Measurements from ENCODE around the gene B4GALT2.

The B4GALT2 gene

DNA sequence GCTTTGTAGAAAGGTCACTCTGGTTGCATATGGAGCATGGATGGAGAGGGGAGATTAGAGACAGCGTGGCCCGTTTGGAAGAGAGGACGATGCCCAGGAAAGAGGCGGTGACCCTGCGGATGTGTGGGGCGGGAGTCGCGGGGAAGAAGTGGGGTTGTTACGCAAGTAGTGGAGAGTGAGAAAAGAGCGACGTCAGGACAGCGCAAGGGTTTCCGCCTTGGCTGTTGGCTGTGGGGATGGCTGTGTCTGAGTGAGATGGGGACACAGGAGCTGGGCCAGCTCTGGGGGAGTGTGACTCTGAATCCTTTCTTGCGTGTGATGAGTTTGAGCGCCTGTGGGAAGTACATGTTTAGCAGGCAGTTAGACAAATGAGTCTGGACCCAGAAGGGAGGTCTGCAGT is 3.8 kb downstream of the B4GALT2 start:
- peaks cover 80% of the 10 kb centered on the region for H3K36me3 ChIP-seq (ENCODE audit: insufficient read depth, insufficient read length, low read length)
- no peak for TF ChIP-seq SUZ12 (IDR thresholded peaks at IDR 0.05; ENCODE audit: extremely low read depth, insufficient read depth, insufficient read length)
- TF ChIP-seq YY1 (IDR thresholded peaks at IDR 0.05; ENCODE audit: insufficient read depth, insufficient read length): no peak
- no peak for TF ChIP-seq ZNF274 (IDR thresholded peaks at IDR 0.05; ENCODE audit: low read depth, low read length)

GRCh38 chr1:43983253-43983899 is 4.4 kb downstream of the B4GALT2 start:
- H3K36me3 ChIP-seq (ENCODE audit: insufficient read depth, insufficient read length, low read length): peaks cover 77% of the 10 kb centered on the region

More for the DNA sequence above, 3.8 kb downstream of the B4GALT2 start:
- Histone ChIP-seq H3K4me1 (ENCODE audit: insufficient read depth, insufficient read length) (peaks cover 23% of the 10 kb centered on the region), H3K27me3 (ENCODE audit: insufficient read depth, insufficient read length) (no peaks in the 10 kb centered on the region), H3K4me3 (ENCODE audit: insufficient read length, low read depth) (no peak overlapping the region), H3K9ac (ENCODE audit: insufficient read length, low read depth) (no peak overlapping the region), H3K9me3 (ENCODE audit: insufficient read depth, low read length) (no peaks in the 10 kb centered on the region)
- no peak for DNase-seq (ENCODE audit: low read depth, low spot score)

DNA sequence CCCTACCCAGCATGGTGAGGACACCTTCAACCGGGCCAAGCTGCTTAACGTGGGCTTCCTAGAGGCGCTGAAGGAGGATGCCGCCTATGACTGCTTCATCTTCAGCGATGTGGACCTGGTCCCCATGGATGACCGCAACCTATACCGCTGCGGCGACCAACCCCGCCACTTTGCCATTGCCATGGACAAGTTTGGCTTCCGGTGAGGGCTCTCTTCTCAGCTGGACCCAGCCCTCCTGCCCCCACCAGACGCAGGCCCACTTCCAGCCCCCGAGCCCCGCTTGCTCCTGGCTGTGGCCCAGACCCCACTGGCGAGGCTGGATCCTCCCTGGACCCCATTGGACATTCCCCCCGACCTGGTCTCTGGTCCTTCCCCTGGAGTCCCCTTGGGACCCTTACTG is 5.8 kb downstream of the B4GALT2 start:
- Histone ChIP-seq H3K4me3 (ENCODE audit: insufficient read length, low read depth) (no peak overlapping the region), H3K27me3 (ENCODE audit: insufficient read depth, insufficient read length) (no peaks in the 10 kb centered on the region), H3K9ac (ENCODE audit: insufficient read length, low read depth) (no peak overlapping the region), H3K36me3 (ENCODE audit: insufficient read depth, insufficient read length, low read length) (peaks cover 76% of the 10 kb centered on the region), H3K4me1 (ENCODE audit: insufficient read depth, insufficient read length) (peaks cover 15% of the 10 kb centered on the region), H3K9me3 (ENCODE audit: insufficient read depth, low read length) (no peaks in the 10 kb centered on the region)
- no peak for DNase-seq (ENCODE audit: low read depth, low spot score)
- no peak for TF ChIP-seq YY1 (IDR thresholded peaks at IDR 0.05; ENCODE audit: insufficient read depth, insufficient read length)
- TF ChIP-seq SUZ12 (IDR thresholded peaks at IDR 0.05; ENCODE audit: extremely low read depth, insufficient read depth, insufficient read length): no peak
- TF ChIP-seq ZNF274 (IDR thresholded peaks at IDR 0.05; ENCODE audit: low read depth, low read length): no peak

More at GRCh38 chr1:43983253-43983899, 4.4 kb downstream of the B4GALT2 start:
- TF ChIP-seq ZNF274 (IDR thresholded peaks at IDR 0.05; ENCODE audit: low read depth, low read length) (no peak), YY1 (IDR thresholded peaks at IDR 0.05; ENCODE audit: insufficient read depth, insufficient read length) (no peak), SUZ12 (IDR thresholded peaks at IDR 0.05; ENCODE audit: extremely low read depth, insufficient read depth, insufficient read length) (no peak)
- no peak overlapping the region for H3K4me3 ChIP-seq (ENCODE audit: insufficient read length, low read depth)
- H3K9me3 ChIP-seq (ENCODE audit: insufficient read depth, low read length): no peaks in the 10 kb centered on the region
- no peak overlapping the region for H3K9ac ChIP-seq (ENCODE audit: insufficient read length, low read depth)
- H3K27me3 ChIP-seq (ENCODE audit: insufficient read depth, insufficient read length): no peaks in the 10 kb centered on the region
- H3K4me1 ChIP-seq (ENCODE audit: insufficient read depth, insufficient read length): peaks cover 17% of the 10 kb centered on the region
- DNase-seq (ENCODE audit: low read depth, low spot score): no peak

GRCh38 chr1:43985984-43986595 is 7.1 kb downstream of the B4GALT2 start:
- no peaks in the 10 kb centered on the region for H3K27me3 ChIP-seq (ENCODE audit: insufficient read depth, insufficient read length)
- H3K36me3 ChIP-seq (ENCODE audit: insufficient read depth, insufficient read length, low read length): peaks cover 75% of the 10 kb centered on the region
- H3K9me3 ChIP-seq (ENCODE audit: insufficient read depth, low read length): no peaks in the 10 kb centered on the region
- peaks cover 12% of the 10 kb centered on the region for H3K4me1 ChIP-seq (ENCODE audit: insufficient read depth, insufficient read length)
- H3K9ac ChIP-seq (ENCODE audit: insufficient read length, low read depth): no peak overlapping the region
- no peak for DNase-seq (ENCODE audit: low read depth, low spot score)
- no peak for TF ChIP-seq SUZ12 (IDR thresholded peaks at IDR 0.05; ENCODE audit: extremely low read depth, insufficient read depth, insufficient read length)
- TF ChIP-seq ZNF274 (IDR thresholded peaks at IDR 0.05; ENCODE audit: low read depth, low read length): no peak
- H3K4me3 ChIP-seq (ENCODE audit: insufficient read length, low read depth): no peak overlapping the region

DNA sequence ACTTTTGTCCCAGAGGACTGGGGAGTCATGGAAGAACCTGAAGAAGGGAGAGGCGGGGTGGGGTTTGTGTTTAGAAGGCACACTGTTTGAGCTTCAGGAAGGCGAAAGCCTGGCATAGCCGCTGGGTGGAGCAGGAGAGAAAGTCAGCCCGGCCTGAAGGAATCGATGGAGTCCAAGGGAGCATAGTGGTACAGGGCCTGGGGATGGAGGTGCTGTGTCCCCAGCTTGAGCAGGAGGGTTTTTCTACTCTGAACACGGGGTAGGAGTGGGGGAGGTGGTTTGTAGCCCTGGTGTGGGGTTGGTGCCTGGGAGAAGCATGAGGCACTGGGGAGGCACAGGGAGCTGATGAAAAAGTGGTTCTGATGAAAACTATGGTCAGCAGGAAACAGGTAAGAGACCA is 7.7 kb downstream of the B4GALT2 start:
- Histone ChIP-seq H3K4me1 (ENCODE audit: insufficient read depth, insufficient read length) (peaks cover 9% of the 10 kb centered on the region), H3K4me3 (ENCODE audit: insufficient read length, low read depth) (no peak overlapping the region), H3K36me3 (ENCODE audit: insufficient read depth, insufficient read length, low read length) (peaks cover 69% of the 10 kb centered on the region), H3K9me3 (ENCODE audit: insufficient read depth, low read length) (no peaks in the 10 kb centered on the region), H3K9ac (ENCODE audit: insufficient read length, low read depth) (peak overlapping the region; percentile 11), H3K27me3 (ENCODE audit: insufficient read depth, insufficient read length) (no peaks in the 10 kb centered on the region)
- DNase-seq (ENCODE audit: low read depth, low spot score): no peak
- TF ChIP-seq SUZ12 (IDR thresholded peaks at IDR 0.05; ENCODE audit: extremely low read depth, insufficient read depth, insufficient read length): no peak
- TF ChIP-seq ZNF274 (IDR thresholded peaks at IDR 0.05; ENCODE audit: low read depth, low read length): no peak
- TF ChIP-seq YY1 (IDR thresholded peaks at IDR 0.05; ENCODE audit: insufficient read depth, insufficient read length): no peak

- H3K4me1 ChIP-seq (ENCODE audit: insufficient read depth, insufficient read length): peaks cover 10% of the 10 kb centered on the region
- no peak for DNase-seq (ENCODE audit: low read depth, low spot score)
- H3K9me3 ChIP-seq (ENCODE audit: insufficient read depth, low read length): no peaks in the 10 kb centered on the region
- H3K27me3 ChIP-seq (ENCODE audit: insufficient read depth, insufficient read length): no peaks in the 10 kb centered on the region
- TF ChIP-seq ZNF274 (IDR thresholded peaks at IDR 0.05; ENCODE audit: low read depth, low read length) (no peak), YY1 (IDR thresholded peaks at IDR 0.05; ENCODE audit: insufficient read depth, insufficient read length) (no peak), SUZ12 (IDR thresholded peaks at IDR 0.05; ENCODE audit: extremely low read depth, insufficient read depth, insufficient read length) (no peak)
- peak overlapping the region; percentile 11 for H3K9ac ChIP-seq (ENCODE audit: insufficient read length, low read depth)
- no peak overlapping the region for H3K4me3 ChIP-seq (ENCODE audit: insufficient read length, low read depth)
- peaks cover 62% of the 10 kb centered on the region for H3K36me3 ChIP-seq (ENCODE audit: insufficient read depth, insufficient read length, low read length)
Measured at GRCh38 chr1:43987159-43987902, 8.3 kb downstream of the B4GALT2 start.

All from NT2/D1 (cell line).